Measurements from ENCODE around the gene SUGCT. TPM values are rescaled to one million over a fixed set of nuclear protein-coding genes. Genes with fewer than 3 reads are reported as not detected.

The SUGCT gene
- total and polyA plus RNA-seq, 9 of the 15 experiments (the other 6 are each of a cell fraction or from before 2014, with no cell fraction given): 0.58 to 2.5 (median 1.4) TPM

DNA sequence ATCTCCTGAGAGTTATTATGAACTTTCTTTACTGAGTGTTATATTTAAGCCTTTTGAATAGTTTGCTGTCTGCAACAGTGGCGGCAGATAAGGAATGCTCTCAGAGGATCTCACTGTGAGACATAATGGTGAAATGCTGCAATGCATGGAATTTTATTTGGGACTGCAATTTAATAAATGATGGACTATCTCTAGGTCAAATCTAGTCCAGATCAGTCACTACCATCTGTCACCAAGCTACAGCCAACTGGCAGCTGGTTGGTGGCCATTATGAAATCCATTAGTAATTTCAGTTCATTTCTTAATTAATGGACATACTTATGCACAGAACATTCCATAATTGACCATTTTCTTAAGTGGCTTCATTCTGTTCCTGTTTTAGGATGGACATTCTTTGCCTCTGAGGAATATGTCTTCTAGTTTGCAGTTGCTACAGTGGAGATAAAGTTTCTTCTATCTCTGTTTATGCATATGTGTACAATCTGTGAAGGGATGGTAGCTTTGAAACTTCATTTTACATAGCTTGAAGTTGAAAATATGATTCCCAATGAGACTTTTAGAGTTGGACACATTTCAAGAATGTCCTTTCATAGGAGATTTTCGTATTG, 586.6 kb downstream of the SUGCT start:
- no peak overlapping the region for H2AFZ ChIP-seq (ENCODE audit: low read depth, low read length)
- H3K36me3 ChIP-seq (ENCODE audit: control insufficient read depth, insufficient read depth, low read length): no peaks in the 10 kb centered on the region
- H3K27me3 ChIP-seq (ENCODE audit: control insufficient read depth in 2 of 2, insufficient read depth in 2 of 2, low read length in 2 of 2): no peaks in the 10 kb centered on the region
- no peak for FAIRE-seq
- in situ Hi-C loops (cut with MboI): no loop called here
- H3K9ac ChIP-seq (ENCODE audit: insufficient read depth in 1 of 2, low read depth in 2 of 2, low read length in 2 of 2): no peak overlapping the region
- no peaks in the 10 kb centered on the region for H3K79me2 ChIP-seq (ENCODE audit: control insufficient read depth, insufficient read depth, low read length)
- H3K4me2 ChIP-seq (ENCODE audit: insufficient read depth, low read length): no peak overlapping the region
- 0% methylated on average over 2 of the region's 2 CpGs for WGBS (ENCODE audit: insufficient coverage, low coverage, missing lambda C conversion rate)
- ChIA-PET POLR2A (no interaction called here), CTCF (ENCODE audit: low intra/inter-chr PET ratio) (no interaction called here)
- no peak overlapping the region for H3K27ac ChIP-seq (ENCODE audit: extremely low read depth, low read depth, low read length)
- no peaks in the 10 kb centered on the region for H3K9me1 ChIP-seq (ENCODE audit: control insufficient read depth, insufficient read depth, low read length)
- no peak overlapping the region for H3K4me3 ChIP-seq
- no peaks in the 10 kb centered on the region for H3K9me3 ChIP-seq (replicated peaks; ENCODE audit: control insufficient read depth, insufficient read depth, low read depth, low read length)
- no peak for DNase-seq (ENCODE audit: extremely low read depth in 1 of 4, low spot score in 3 of 4)
- ATAC-seq: no peak
- no peak for TF ChIP-seq HNRNPH1 (optimal IDR thresholded peaks at IDR 0.05; ENCODE audit: low read depth, low read length)
- TF ChIP-seq WHSC1 (IDR thresholded peaks at IDR 0.05; ENCODE audit: low read length): no peak
- TF ChIP-seq, protein P1, sequence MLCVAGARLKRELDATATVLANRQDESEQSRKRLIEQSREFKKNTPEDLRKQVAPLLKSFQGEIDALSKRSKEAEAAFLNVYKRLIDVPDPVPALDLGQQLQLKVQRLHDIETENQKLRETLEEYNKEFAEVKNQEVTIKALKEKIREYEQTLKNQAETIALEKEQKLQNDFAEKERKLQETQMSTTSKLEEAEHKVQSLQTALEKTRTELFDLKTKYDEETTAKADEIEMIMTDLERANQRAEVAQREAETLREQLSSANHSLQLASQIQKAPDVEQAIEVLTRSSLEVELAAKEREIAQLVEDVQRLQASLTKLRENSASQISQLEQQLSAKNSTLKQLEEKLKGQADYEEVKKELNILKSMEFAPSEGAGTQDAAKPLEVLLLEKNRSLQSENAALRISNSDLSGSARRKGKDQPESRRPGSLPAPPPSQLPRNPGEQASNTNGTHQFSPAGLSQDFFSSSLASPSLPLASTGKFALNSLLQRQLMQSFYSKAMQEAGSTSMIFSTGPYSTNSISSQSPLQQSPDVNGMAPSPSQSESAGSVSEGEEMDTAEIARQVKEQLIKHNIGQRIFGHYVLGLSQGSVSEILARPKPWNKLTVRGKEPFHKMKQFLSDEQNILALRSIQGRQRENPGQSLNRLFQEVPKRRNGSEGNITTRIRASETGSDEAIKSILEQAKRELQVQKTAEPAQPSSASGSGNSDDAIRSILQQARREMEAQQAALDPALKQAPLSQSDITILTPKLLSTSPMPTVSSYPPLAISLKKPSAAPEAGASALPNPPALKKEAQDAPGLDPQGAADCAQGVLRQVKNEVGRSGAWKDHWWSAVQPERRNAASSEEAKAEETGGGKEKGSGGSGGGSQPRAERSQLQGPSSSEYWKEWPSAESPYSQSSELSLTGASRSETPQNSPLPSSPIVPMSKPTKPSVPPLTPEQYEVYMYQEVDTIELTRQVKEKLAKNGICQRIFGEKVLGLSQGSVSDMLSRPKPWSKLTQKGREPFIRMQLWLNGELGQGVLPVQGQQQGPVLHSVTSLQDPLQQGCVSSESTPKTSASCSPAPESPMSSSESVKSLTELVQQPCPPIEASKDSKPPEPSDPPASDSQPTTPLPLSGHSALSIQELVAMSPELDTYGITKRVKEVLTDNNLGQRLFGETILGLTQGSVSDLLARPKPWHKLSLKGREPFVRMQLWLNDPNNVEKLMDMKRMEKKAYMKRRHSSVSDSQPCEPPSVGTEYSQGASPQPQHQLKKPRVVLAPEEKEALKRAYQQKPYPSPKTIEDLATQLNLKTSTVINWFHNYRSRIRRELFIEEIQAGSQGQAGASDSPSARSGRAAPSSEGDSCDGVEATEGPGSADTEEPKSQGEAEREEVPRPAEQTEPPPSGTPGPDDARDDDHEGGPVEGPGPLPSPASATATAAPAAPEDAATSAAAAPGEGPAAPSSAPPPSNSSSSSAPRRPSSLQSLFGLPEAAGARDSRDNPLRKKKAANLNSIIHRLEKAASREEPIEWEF (CRISPR knock-in tag; IDR thresholded peaks at IDR 0.05): no peak
- TF ChIP-seq ZC3H4 (CRISPR knock-in tag; IDR thresholded peaks at IDR 0.05; ENCODE audit: borderline replicate concordance): no peak
- no peak for TF ChIP-seq ZNF699 (CRISPR knock-in tag; IDR thresholded peaks at IDR 0.05; ENCODE audit: insufficient replicate concordance)
- TF ChIP-seq, protein P2, sequence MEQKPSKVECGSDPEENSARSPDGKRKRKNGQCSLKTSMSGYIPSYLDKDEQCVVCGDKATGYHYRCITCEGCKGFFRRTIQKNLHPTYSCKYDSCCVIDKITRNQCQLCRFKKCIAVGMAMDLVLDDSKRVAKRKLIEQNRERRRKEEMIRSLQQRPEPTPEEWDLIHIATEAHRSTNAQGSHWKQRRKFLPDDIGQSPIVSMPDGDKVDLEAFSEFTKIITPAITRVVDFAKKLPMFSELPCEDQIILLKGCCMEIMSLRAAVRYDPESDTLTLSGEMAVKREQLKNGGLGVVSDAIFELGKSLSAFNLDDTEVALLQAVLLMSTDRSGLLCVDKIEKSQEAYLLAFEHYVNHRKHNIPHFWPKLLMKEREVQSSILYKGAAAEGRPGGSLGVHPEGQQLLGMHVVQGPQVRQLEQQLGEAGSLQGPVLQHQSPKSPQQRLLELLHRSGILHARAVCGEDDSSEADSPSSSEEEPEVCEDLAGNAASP (IDR thresholded peaks at IDR 0.05): no peak
- TF ChIP-seq ZNF668 (CRISPR knock-in tag; IDR thresholded peaks at IDR 0.05): no peak
- TF ChIP-seq NFE2L1 (tag; IDR thresholded peaks at IDR 0.05; ENCODE audit: borderline replicate concordance, low read depth): no peak
- TF ChIP-seq, protein P3, sequence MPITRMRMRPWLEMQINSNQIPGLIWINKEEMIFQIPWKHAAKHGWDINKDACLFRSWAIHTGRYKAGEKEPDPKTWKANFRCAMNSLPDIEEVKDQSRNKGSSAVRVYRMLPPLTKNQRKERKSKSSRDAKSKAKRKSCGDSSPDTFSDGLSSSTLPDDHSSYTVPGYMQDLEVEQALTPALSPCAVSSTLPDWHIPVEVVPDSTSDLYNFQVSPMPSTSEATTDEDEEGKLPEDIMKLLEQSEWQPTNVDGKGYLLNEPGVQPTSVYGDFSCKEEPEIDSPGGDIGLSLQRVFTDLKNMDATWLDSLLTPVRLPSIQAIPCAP (CRISPR knock-in tag; IDR thresholded peaks at IDR 0.05; ENCODE audit: borderline replicate concordance): no peak
- no peak for TF ChIP-seq STAG1 (CRISPR knock-in tag; IDR thresholded peaks at IDR 0.05; ENCODE audit: borderline replicate concordance)
- no peaks in the 10 kb centered on the region for H3K4me1 ChIP-seq (replicated peaks in 1 of 2; ENCODE audit: control insufficient read depth in 2 of 2, insufficient read depth in 2 of 2, low read length in 2 of 2)
- H4K20me1 ChIP-seq (replicated peaks; ENCODE audit: control insufficient read depth, insufficient read depth, low read length): no peaks in the 10 kb centered on the region
- no TSS peak for BruUV-seq (replicated peaks)
- intact Hi-C loops (cut with micrococcal nuclease): no loop called here

All from K562 (cell line).